HepG2 (cell line): Measurements from ENCODE around the gene CDYL. TPM values are rescaled to one million over a fixed set of nuclear protein-coding genes. Genes with fewer than 3 reads are reported as not detected.

ENCODE experiments used
- CCAR2 ChIP-seq: fragments of 200-400 bp; formaldehyde crosslinking; optimal IDR thresholded peaks from 2 replicates; pipeline ENCODE3; 2018; ENCODE audit warnings: low read depth, mild to moderate bottlenecking, low read length, moderate library complexity
- CREB1 ChIP-seq, 2 experiments: fragments of 450-650 bp in 1 of 2; IDR thresholded peaks; 2 replicates each; pipeline ENCODE4 v1.6.1; 2016 to 2017; ENCODE audit warnings: control low read depth in 1 of 2, mild to moderate bottlenecking in 1 of 2, missing compliant biosample characterization in 1 of 2, missing genetic modification characterization in 1 of 2
- HCFC1 ChIP-seq: fragments of 150-350 bp; IDR thresholded peaks from 2 replicates; pipeline ENCODE4 v1.6.1; 2014; ENCODE audit warnings: low read depth, low read length
- SIX1 ChIP-seq: sonication (generic); formaldehyde crosslinking; IDR thresholded peaks from 2 replicates; pipeline ENCODE4 v1.4.0; 2020; ENCODE audit warnings: missing genetic modification reagents, borderline replicate concordance
- SMARCE1 ChIP-seq: fragments of 450-650 bp; IDR thresholded peaks from 2 replicates; pipeline ENCODE4 v1.6.1; 2017; ENCODE audit warnings: borderline replicate concordance
- XBP1 ChIP-seq: sonication (generic); formaldehyde crosslinking; IDR thresholded peaks from 2 replicates; pipeline ENCODE4 v1.5.0; 2020; ENCODE audit warnings: missing genetic modification reagents
- ZKSCAN1 ChIP-seq: fragments of 150-350 bp; IDR thresholded peaks from 2 replicates; pipeline ENCODE4 v1.6.1; 2014; ENCODE audit warnings: low read length
- ZNF235 ChIP-seq: sonication (generic); formaldehyde crosslinking; IDR thresholded peaks from 2 replicates; pipeline ENCODE4 v1.8.1; 2023; ENCODE audit warnings: mild to moderate bottlenecking, missing genetic modification reagents, borderline replicate concordance
- ZNF253 ChIP-seq: sonication (generic); formaldehyde crosslinking; IDR thresholded peaks from 2 replicates; pipeline ENCODE4 v1.8.0; 2022; ENCODE audit warnings: mild to moderate bottlenecking, missing genetic modification reagents, borderline replicate concordance
- polyA plus RNA-seq, 8 experiments: library from polyadenylated mRNA; depleted of rRNA in 3 of 8; stranded (reverse) in 7 of 8; unstranded in 1 of 8; fragments of >200 nt; fragmentation: Illumina TruSeq in 4 of 8; extraction: Trizol in 4 of 8; gene quantifications; 2 replicates each; pipeline versions ENCODE4 v1.2.1 to v1.2.3, GENCODE V29; 2011 to 2016; ENCODE audit warnings: low read depth in 4 of 8, missing spikeins in 1 of 8, mixed read lengths in 1 of 8; ENCODE audit not compliant: insufficient read depth in 1 of 8
- total RNA-seq, 5 experiments: library from RNA; depleted of rRNA; stranded (reverse); fragments of >200 nt; fragmentation: Illumina TruSeq; extraction: Trizol; gene quantifications; 2 replicates each; pipeline ENCODE4 v1.2.3, GENCODE V29; 2016; ENCODE audit warnings: low read depth in 1 of 5
- TF ChIP-seq, protein P1 (sequence below): sonication (generic); formaldehyde crosslinking; IDR thresholded peaks from 2 replicates; pipeline ENCODE4 v1.4.0; 2020; ENCODE audit warnings: missing genetic modification reagents, borderline replicate concordance
- TF ChIP-seq, protein P2 (sequence below): sonication (generic); formaldehyde crosslinking; IDR thresholded peaks from 2 replicates; pipeline ENCODE4 v1.4.0; 2020; ENCODE audit warnings: mild to moderate bottlenecking, missing genetic modification reagents
- TF ChIP-seq, protein P3 (sequence below): sonication (generic); formaldehyde crosslinking; IDR thresholded peaks from 2 replicates; pipeline ENCODE4 v1.4.0; 2020; ENCODE audit warnings: missing genetic modification reagents; ENCODE audit errors: not compliant biosample characterization
- TF ChIP-seq, protein P4 (sequence below), 2 experiments: sonication (generic) in 1 of 2; formaldehyde crosslinking in 1 of 2; IDR thresholded peaks; 2 replicates each; pipeline versions ENCODE4 v1.4.0 to v1.6.1; 2016 to 2020; ENCODE audit warnings: borderline replicate concordance in 1 of 2, low read depth in 1 of 2, mild to moderate bottlenecking in 1 of 2, missing genetic modification reagents in 1 of 2
- TF ChIP-seq, protein P5 (sequence below): sonication (generic); formaldehyde crosslinking; IDR thresholded peaks from 2 replicates; pipeline ENCODE4 v1.5.1; 2020; ENCODE audit warnings: missing genetic modification reagents, mild to moderate bottlenecking, borderline replicate concordance
- TF ChIP-seq, protein P6 (sequence below): sonication (generic); formaldehyde crosslinking; IDR thresholded peaks from 2 replicates; pipeline ENCODE4 v1.4.0; 2020; ENCODE audit warnings: low read depth, mild to moderate bottlenecking, missing genetic modification reagents
- TF ChIP-seq, protein P7 (sequence below): sonication (generic); formaldehyde crosslinking; IDR thresholded peaks from 2 replicates; pipeline ENCODE4 v1.4.0; 2020; ENCODE audit warnings: missing genetic modification reagents

Gene CDYL
- total and polyA plus RNA-seq, 2 of the 13 experiments (the other 11 are each of a cell fraction or from before 2014, with no cell fraction given) = 22.8 to 105 TPM

DNA sequence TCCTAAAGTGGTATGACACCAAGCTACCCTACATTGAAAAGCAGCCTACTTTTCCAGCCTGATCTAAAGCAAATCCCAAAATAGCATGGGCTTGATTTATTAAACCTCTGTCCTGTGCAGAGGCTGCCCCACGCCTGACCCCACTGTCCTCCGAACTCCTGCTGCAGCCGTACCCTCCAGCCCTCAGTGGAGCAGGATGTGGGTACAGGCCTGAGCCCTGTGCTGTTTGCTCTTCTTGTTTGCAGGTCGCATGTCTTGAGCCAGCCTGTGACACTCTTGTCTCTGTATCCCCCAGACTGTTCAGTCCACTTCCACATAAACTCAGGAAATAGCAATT, 166.4 kb downstream of the CDYL start (continued):
- TF ChIP-seq, protein P1, sequence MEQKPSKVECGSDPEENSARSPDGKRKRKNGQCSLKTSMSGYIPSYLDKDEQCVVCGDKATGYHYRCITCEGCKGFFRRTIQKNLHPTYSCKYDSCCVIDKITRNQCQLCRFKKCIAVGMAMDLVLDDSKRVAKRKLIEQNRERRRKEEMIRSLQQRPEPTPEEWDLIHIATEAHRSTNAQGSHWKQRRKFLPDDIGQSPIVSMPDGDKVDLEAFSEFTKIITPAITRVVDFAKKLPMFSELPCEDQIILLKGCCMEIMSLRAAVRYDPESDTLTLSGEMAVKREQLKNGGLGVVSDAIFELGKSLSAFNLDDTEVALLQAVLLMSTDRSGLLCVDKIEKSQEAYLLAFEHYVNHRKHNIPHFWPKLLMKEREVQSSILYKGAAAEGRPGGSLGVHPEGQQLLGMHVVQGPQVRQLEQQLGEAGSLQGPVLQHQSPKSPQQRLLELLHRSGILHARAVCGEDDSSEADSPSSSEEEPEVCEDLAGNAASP (CRISPR knock-in tag) = no peak
- TF ChIP-seq, protein P2, sequence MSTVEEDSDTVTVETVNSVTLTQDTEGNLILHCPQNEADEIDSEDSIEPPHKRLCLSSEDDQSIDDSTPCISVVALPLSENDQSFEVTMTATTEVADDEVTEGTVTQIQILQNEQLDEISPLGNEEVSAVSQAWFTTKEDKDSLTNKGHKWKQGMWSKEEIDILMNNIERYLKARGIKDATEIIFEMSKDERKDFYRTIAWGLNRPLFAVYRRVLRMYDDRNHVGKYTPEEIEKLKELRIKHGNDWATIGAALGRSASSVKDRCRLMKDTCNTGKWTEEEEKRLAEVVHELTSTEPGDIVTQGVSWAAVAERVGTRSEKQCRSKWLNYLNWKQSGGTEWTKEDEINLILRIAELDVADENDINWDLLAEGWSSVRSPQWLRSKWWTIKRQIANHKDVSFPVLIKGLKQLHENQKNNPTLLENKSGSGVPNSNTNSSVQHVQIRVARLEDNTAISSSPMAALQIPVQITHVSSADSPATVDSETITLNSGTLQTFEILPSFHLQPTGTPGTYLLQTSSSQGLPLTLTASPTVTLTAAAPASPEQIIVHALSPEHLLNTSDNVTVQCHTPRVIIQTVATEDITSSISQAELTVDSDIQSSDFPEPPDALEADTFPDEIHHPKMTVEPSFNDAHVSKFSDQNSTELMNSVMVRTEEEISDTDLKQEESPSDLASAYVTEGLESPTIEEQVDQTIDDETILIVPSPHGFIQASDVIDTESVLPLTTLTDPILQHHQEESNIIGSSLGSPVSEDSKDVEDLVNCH (CRISPR knock-in tag) = no peak
- no peak for TF ChIP-seq HCFC1
- TF ChIP-seq, protein P3, sequence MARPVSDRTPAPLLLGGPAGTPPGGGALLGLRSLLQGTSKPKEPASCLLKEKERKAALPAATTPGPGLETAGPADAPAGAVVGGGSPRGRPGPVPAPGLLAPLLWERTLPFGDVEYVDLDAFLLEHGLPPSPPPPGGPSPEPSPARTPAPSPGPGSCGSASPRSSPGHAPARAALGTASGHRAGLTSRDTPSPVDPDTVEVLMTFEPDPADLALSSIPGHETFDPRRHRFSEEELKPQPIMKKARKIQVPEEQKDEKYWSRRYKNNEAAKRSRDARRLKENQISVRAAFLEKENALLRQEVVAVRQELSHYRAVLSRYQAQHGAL (CRISPR knock-in tag) = no peak
- no peak for TF ChIP-seq SIX1
- TF ChIP-seq, protein P4, sequence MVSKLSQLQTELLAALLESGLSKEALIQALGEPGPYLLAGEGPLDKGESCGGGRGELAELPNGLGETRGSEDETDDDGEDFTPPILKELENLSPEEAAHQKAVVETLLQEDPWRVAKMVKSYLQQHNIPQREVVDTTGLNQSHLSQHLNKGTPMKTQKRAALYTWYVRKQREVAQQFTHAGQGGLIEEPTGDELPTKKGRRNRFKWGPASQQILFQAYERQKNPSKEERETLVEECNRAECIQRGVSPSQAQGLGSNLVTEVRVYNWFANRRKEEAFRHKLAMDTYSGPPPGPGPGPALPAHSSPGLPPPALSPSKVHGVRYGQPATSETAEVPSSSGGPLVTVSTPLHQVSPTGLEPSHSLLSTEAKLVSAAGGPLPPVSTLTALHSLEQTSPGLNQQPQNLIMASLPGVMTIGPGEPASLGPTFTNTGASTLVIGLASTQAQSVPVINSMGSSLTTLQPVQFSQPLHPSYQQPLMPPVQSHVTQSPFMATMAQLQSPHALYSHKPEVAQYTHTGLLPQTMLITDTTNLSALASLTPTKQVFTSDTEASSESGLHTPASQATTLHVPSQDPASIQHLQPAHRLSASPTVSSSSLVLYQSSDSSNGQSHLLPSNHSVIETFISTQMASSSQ (IDR thresholded peaks at IDR 0.05; ENCODE audit: low read depth) = no peak
- TF ChIP-seq, protein P4 (CRISPR knock-in tag; IDR thresholded peaks at IDR 0.05; ENCODE audit: borderline replicate concordance) = no peak
- no peak for TF ChIP-seq ZNF253 (CRISPR knock-in tag)
- TF ChIP-seq XBP1 (CRISPR knock-in tag) = no peak
- TF ChIP-seq CREB1 (IDR thresholded peaks at IDR 0.05) = no peak
- no peak for TF ChIP-seq CREB1 (CRISPR knock-in tag; IDR thresholded peaks at IDR 0.05)
- TF ChIP-seq ZNF235 (CRISPR knock-in tag) = no peak
- TF ChIP-seq ZKSCAN1 = no peak
- no peak for TF ChIP-seq SMARCE1
- TF ChIP-seq, protein P5, sequence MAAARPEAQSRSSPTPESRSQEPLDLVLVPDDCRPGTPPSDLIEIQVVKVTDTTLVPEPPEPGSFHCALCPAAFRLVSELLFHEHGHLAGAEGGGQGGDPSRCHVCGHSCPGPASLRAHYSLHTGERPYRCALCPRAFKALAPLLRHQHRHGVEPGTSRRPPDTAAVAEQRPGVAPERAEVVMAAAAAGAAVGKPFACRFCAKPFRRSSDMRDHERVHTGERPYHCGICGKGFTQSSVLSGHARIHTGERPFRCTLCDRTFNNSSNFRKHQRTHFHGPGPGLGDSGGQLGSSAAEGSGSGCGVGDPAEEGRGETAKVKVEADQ = no peak
- TF ChIP-seq CCAR2 = no peak
- TF ChIP-seq, protein P6, sequence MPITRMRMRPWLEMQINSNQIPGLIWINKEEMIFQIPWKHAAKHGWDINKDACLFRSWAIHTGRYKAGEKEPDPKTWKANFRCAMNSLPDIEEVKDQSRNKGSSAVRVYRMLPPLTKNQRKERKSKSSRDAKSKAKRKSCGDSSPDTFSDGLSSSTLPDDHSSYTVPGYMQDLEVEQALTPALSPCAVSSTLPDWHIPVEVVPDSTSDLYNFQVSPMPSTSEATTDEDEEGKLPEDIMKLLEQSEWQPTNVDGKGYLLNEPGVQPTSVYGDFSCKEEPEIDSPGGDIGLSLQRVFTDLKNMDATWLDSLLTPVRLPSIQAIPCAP (CRISPR knock-in tag) = no peak
- TF ChIP-seq, protein P7, sequence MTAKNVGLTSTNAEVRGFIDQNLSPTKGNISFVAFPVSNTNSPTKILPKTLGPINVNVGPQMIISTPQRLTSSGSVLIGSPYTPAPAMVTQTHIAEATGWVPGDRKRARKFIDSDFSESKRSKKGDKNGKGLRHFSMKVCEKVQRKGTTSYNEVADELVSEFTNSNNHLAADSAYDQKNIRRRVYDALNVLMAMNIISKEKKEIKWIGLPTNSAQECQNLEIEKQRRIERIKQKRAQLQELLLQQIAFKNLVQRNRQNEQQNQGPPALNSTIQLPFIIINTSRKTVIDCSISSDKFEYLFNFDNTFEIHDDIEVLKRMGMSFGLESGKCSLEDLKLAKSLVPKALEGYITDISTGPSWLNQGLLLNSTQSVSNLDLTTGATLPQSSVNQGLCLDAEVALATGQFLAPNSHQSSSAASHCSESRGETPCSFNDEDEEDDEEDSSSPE (CRISPR knock-in tag) = 0 out of 2 replicates have a peak, but pooled peaks have one; percentile 16
